Measurements from ENCODE around the gene APAF1. TPM values are rescaled to one million over a fixed set of nuclear protein-coding genes. Genes with fewer than 3 reads are reported as not detected.

The APAF1 gene
- total RNA-seq, 3 donors from 2014 or later, result 4.8 to 9.2 (median 6.6) TPM

- Mint-ChIP-seq H3K36me3 (ENCODE audit: insufficient read depth) (peaks cover 34% of the 10 kb centered on the region), H3K9me3 (no peaks in the 10 kb centered on the region), H3K4me1 (ENCODE audit: low read depth) (no peaks in the 10 kb centered on the region), H3K27me3 (ENCODE audit: low read depth) (no peaks in the 10 kb centered on the region), H3K4me3 (no peak overlapping the region)
- DNase-seq, result no peak
- ATAC-seq, result no peak
These were observed 82.1 kb downstream of the APAF1 start for GRCh38 chr12:98727196-98727595.

GRCh38 chr12:98730412-98730811 is 85.3 kb downstream of the APAF1 start:
- H3K36me3 Mint-ChIP-seq (ENCODE audit: insufficient read depth), result peaks cover 29% of the 10 kb centered on the region
- H3K4me1 Mint-ChIP-seq (ENCODE audit: low read depth), result no peaks in the 10 kb centered on the region
- H3K27me3 Mint-ChIP-seq (ENCODE audit: low read depth), result no peaks in the 10 kb centered on the region
- no peak overlapping the region for H3K4me3 Mint-ChIP-seq
- ATAC-seq (no peak), DNase-seq (no peak)
- H3K9me3 Mint-ChIP-seq, result no peaks in the 10 kb centered on the region

GRCh38 chr12:98733667-98734350 is 88.7 kb downstream of the APAF1 start:
- Mint-ChIP-seq H3K9me3 (no peaks in the 10 kb centered on the region), H3K27me3 (ENCODE audit: low read depth) (no peaks in the 10 kb centered on the region), H3K4me3 (no peak overlapping the region), H3K36me3 (ENCODE audit: insufficient read depth) (peaks cover 28% of the 10 kb centered on the region), H3K4me1 (ENCODE audit: low read depth) (no peaks in the 10 kb centered on the region)
- ATAC-seq (no peak), DNase-seq (no peak)

- Mint-ChIP-seq H3K27me3 (ENCODE audit: low read depth) (no peaks in the 10 kb centered on the region), H3K4me3 (no peak overlapping the region), H3K36me3 (ENCODE audit: insufficient read depth) (peaks cover 16% of the 10 kb centered on the region), H3K4me1 (ENCODE audit: low read depth) (peaks cover 6% of the 10 kb centered on the region), H3K9me3 (no peaks in the 10 kb centered on the region)
- ATAC-seq, result no peak
- DNase-seq, result no peak
These were observed 90.7 kb downstream of the APAF1 start for GRCh38 chr12:98735821-98736220.

- Mint-ChIP-seq H3K27me3 (ENCODE audit: low read depth) (peaks cover 2% of the 10 kb centered on the region), H3K4me3 (no peak overlapping the region), H3K36me3 (ENCODE audit: insufficient read depth) (peaks cover 16% of the 10 kb centered on the region), H3K9me3 (no peaks in the 10 kb centered on the region), H3K4me1 (ENCODE audit: low read depth) (peaks cover 14% of the 10 kb centered on the region)
- ATAC-seq (no peak), DNase-seq (no peak)
These were observed 91.5 kb downstream of the APAF1 start for GRCh38 chr12:98736352-98737321.

GRCh38 chr12:98737322-98737712 is 92.2 kb downstream of the APAF1 start:
- ATAC-seq (no peak), DNase-seq (no peak)
- Mint-ChIP-seq H3K4me3 (no peak overlapping the region), H3K27me3 (ENCODE audit: low read depth) (peaks cover 2% of the 10 kb centered on the region), H3K36me3 (ENCODE audit: insufficient read depth) (peaks cover 16% of the 10 kb centered on the region), H3K9me3 (no peaks in the 10 kb centered on the region), H3K4me1 (ENCODE audit: low read depth) (peaks cover 16% of the 10 kb centered on the region)

GRCh38 chr12:98738002-98738401 is 92.9 kb downstream of the APAF1 start:
- Mint-ChIP-seq H3K4me1 (ENCODE audit: low read depth) (peaks cover 16% of the 10 kb centered on the region), H3K4me3 (no peak overlapping the region), H3K36me3 (ENCODE audit: insufficient read depth) (peaks cover 16% of the 10 kb centered on the region), H3K9me3 (no peaks in the 10 kb centered on the region), H3K27me3 (ENCODE audit: low read depth) (peaks cover 2% of the 10 kb centered on the region)
- DNase-seq (no peak), ATAC-seq (no peak)

GRCh38 chr12:98738539-98738938 is 93.4 kb downstream of the APAF1 start:
- ATAC-seq (no peak), DNase-seq (no peak)
- H3K4me3 Mint-ChIP-seq, result no peak overlapping the region
- H3K9me3 Mint-ChIP-seq, result no peaks in the 10 kb centered on the region
- peaks cover 16% of the 10 kb centered on the region for H3K36me3 Mint-ChIP-seq (ENCODE audit: insufficient read depth)
- peaks cover 20% of the 10 kb centered on the region for H3K4me1 Mint-ChIP-seq (ENCODE audit: low read depth)
- H3K27me3 Mint-ChIP-seq (ENCODE audit: low read depth), result peaks cover 2% of the 10 kb centered on the region

- peaks cover 2% of the 10 kb centered on the region for H3K27me3 Mint-ChIP-seq (ENCODE audit: low read depth)
- no peak overlapping the region for H3K4me3 Mint-ChIP-seq
- DNase-seq, result no peak
- H3K4me1 Mint-ChIP-seq (ENCODE audit: low read depth), result peaks cover 20% of the 10 kb centered on the region
- no peaks in the 10 kb centered on the region for H3K9me3 Mint-ChIP-seq
- ATAC-seq, result no peak
- H3K36me3 Mint-ChIP-seq (ENCODE audit: insufficient read depth), result peaks cover 6% of the 10 kb centered on the region
These were observed 95.7 kb downstream of the APAF1 start for GRCh38 chr12:98740751-98741150.

GRCh38 chr12:98741196-98741555 is 96.1 kb downstream of the APAF1 start:
- Mint-ChIP-seq H3K36me3 (ENCODE audit: insufficient read depth) (peaks cover 2% of the 10 kb centered on the region), H3K27me3 (ENCODE audit: low read depth) (peaks cover 6% of the 10 kb centered on the region), H3K4me3 (no peak overlapping the region), H3K4me1 (ENCODE audit: low read depth) (peaks cover 23% of the 10 kb centered on the region), H3K9me3 (no peaks in the 10 kb centered on the region)
- no peak for DNase-seq
- peak; percentile 74 to 80 for ATAC-seq

- no peak overlapping the region for H3K4me3 Mint-ChIP-seq
- H3K36me3 Mint-ChIP-seq (ENCODE audit: insufficient read depth), result no peaks in the 10 kb centered on the region
- H3K27me3 Mint-ChIP-seq (ENCODE audit: low read depth), result peaks cover 11% of the 10 kb centered on the region
- H3K4me1 Mint-ChIP-seq (ENCODE audit: low read depth), result peaks cover 28% of the 10 kb centered on the region
- ATAC-seq (peak; percentile 39 to 49), DNase-seq (no peak)
- H3K9me3 Mint-ChIP-seq, result no peaks in the 10 kb centered on the region
These were observed 96.6 kb downstream of the APAF1 start for GRCh38 chr12:98741556-98742265.

GRCh38 chr12:98743362-98743953 is 98.4 kb downstream of the APAF1 start:
- peaks cover 28% of the 10 kb centered on the region for H3K4me1 Mint-ChIP-seq (ENCODE audit: low read depth)
- H3K4me3 Mint-ChIP-seq, result no peak overlapping the region
- H3K36me3 Mint-ChIP-seq (ENCODE audit: insufficient read depth), result no peaks in the 10 kb centered on the region
- ATAC-seq, result no peak
- no peaks in the 10 kb centered on the region for H3K9me3 Mint-ChIP-seq
- no peak for DNase-seq
- peaks cover 26% of the 10 kb centered on the region for H3K27me3 Mint-ChIP-seq (ENCODE audit: low read depth)

GRCh38 chr12:98744680-98745079 is 99.6 kb downstream of the APAF1 start:
- H3K9me3 Mint-ChIP-seq, result no peaks in the 10 kb centered on the region
- peaks cover 28% of the 10 kb centered on the region for H3K4me1 Mint-ChIP-seq (ENCODE audit: low read depth)
- peaks cover 32% of the 10 kb centered on the region for H3K27me3 Mint-ChIP-seq (ENCODE audit: low read depth)
- H3K4me3 Mint-ChIP-seq, result peak overlapping the region; percentile 40
- no peaks in the 10 kb centered on the region for H3K36me3 Mint-ChIP-seq (ENCODE audit: insufficient read depth)
- DNase-seq (no peak), ATAC-seq (no peak)

All from activated T-cell treated with anti-CD3 and anti-CD28 coated beads, Interleukin-2, amount 50 U/mL, for 4 hours (primary cell).